ENCODE results near the gene TREML2.

Gene TREML2

GRCh38 chr6:41224800-41225199 lies 23.9 kb upstream of the TREML2 start:
- Histone ChIP-seq H3K4me1 (ENCODE audit: low read length) (no peaks in the 10 kb centered on the region), H3K9me3 (replicated peaks; ENCODE audit: insufficient read depth, low read length) (no peaks in the 10 kb centered on the region), H4K20me1 (ENCODE audit: insufficient read depth, low read length) (no peaks in the 10 kb centered on the region), H3K4me2 (ENCODE audit: low read depth, low read length) (no peak overlapping the region), H3K27ac (ENCODE audit: low read length) (no peak overlapping the region), H3K9me2 (replicated peaks; ENCODE audit: insufficient read depth, low read length) (no peaks in the 10 kb centered on the region), H3K36me3 (replicated peaks; ENCODE audit: insufficient read depth, low read length) (no peaks in the 10 kb centered on the region), H3K27me3 (replicated peaks; ENCODE audit: insufficient read depth, low read length) (no peaks in the 10 kb centered on the region), H3F3A (ENCODE audit: insufficient read depth, low read length) (no peaks in the 10 kb centered on the region), H2AFZ (ENCODE audit: low read length) (no peak overlapping the region), H3K79me2 (ENCODE audit: low read length) (no peaks in the 10 kb centered on the region), H3K4me3 (ENCODE audit: low read length) (no peak overlapping the region), H3K9ac (ENCODE audit: low read length) (no peak overlapping the region)
- DNase-seq, result no peak
- TF ChIP-seq CTCF (IDR thresholded peaks at IDR 0.05; ENCODE audit: low read length), result no peak
- no peak for TF ChIP-seq EZH2 (optimal IDR thresholded peaks at IDR 0.05; ENCODE audit: low read depth, low read length)
- no peak for TF ChIP-seq EZH2phosphoT487 (IDR thresholded peaks at IDR 0.05; ENCODE audit: low read length)

- Histone ChIP-seq H3F3A (ENCODE audit: insufficient read depth, low read length) (no peaks in the 10 kb centered on the region), H3K79me2 (ENCODE audit: low read length) (no peaks in the 10 kb centered on the region), H3K27ac (ENCODE audit: low read length) (no peak overlapping the region), H3K9ac (ENCODE audit: low read length) (no peak overlapping the region), H2AFZ (ENCODE audit: low read length) (no peak overlapping the region), H3K9me2 (replicated peaks; ENCODE audit: insufficient read depth, low read length) (no peaks in the 10 kb centered on the region), H3K9me3 (replicated peaks; ENCODE audit: insufficient read depth, low read length) (no peaks in the 10 kb centered on the region), H3K4me2 (ENCODE audit: low read depth, low read length) (no peak overlapping the region), H3K36me3 (replicated peaks; ENCODE audit: insufficient read depth, low read length) (no peaks in the 10 kb centered on the region), H3K27me3 (replicated peaks; ENCODE audit: insufficient read depth, low read length) (no peaks in the 10 kb centered on the region), H4K20me1 (ENCODE audit: insufficient read depth, low read length) (no peaks in the 10 kb centered on the region), H3K4me1 (ENCODE audit: low read length) (no peaks in the 10 kb centered on the region), H3K4me3 (ENCODE audit: low read length) (no peak overlapping the region)
- no peak for DNase-seq
- TF ChIP-seq EZH2 (optimal IDR thresholded peaks at IDR 0.05; ENCODE audit: low read depth, low read length) (no peak), EZH2phosphoT487 (IDR thresholded peaks at IDR 0.05; ENCODE audit: low read length) (no peak), CTCF (IDR thresholded peaks at IDR 0.05; ENCODE audit: low read length) (no peak)
These were observed 21.6 kb upstream of the TREML2 start for GRCh38 chr6:41222513-41222912.

GRCh38 chr6:41222045-41222444 lies 21.1 kb upstream of the TREML2 start:
- H3K27ac ChIP-seq (ENCODE audit: low read length), result no peak overlapping the region
- H3K9ac ChIP-seq (ENCODE audit: low read length), result no peak overlapping the region
- H3K79me2 ChIP-seq (ENCODE audit: low read length), result no peaks in the 10 kb centered on the region
- no peak for DNase-seq
- TF ChIP-seq EZH2phosphoT487 (IDR thresholded peaks at IDR 0.05; ENCODE audit: low read length) (no peak), EZH2 (optimal IDR thresholded peaks at IDR 0.05; ENCODE audit: low read depth, low read length) (no peak), CTCF (IDR thresholded peaks at IDR 0.05; ENCODE audit: low read length) (no peak)
- no peak overlapping the region for H3K4me2 ChIP-seq (ENCODE audit: low read depth, low read length)
- no peak overlapping the region for H3K4me3 ChIP-seq (ENCODE audit: low read length)
- H3K4me1 ChIP-seq (ENCODE audit: low read length), result no peaks in the 10 kb centered on the region
- H3K9me2 ChIP-seq (replicated peaks; ENCODE audit: insufficient read depth, low read length), result no peaks in the 10 kb centered on the region
- no peaks in the 10 kb centered on the region for H3K36me3 ChIP-seq (replicated peaks; ENCODE audit: insufficient read depth, low read length)
- no peaks in the 10 kb centered on the region for H3K27me3 ChIP-seq (replicated peaks; ENCODE audit: insufficient read depth, low read length)
- H2AFZ ChIP-seq (ENCODE audit: low read length), result no peak overlapping the region
- H3F3A ChIP-seq (ENCODE audit: insufficient read depth, low read length), result no peaks in the 10 kb centered on the region
- H4K20me1 ChIP-seq (ENCODE audit: insufficient read depth, low read length), result no peaks in the 10 kb centered on the region
- no peaks in the 10 kb centered on the region for H3K9me3 ChIP-seq (replicated peaks; ENCODE audit: insufficient read depth, low read length)

Measured in MM.1S (cell line).